Muscle of leg (tissue), 11 donors: Measurements from ENCODE around the gene ELOB. TPM values are rescaled to one million over a fixed set of nuclear protein-coding genes. Genes with fewer than 3 reads are reported as not detected.

Experiments
- DNase-seq: peaks from one replicate; pipeline ENCODE4 v3.0.0; 2013
- H3K27ac ChIP-seq: one replicate; pipeline ENCODE4 v1.5.1; 2013; ENCODE audit warnings: mild to moderate bottlenecking, low read length, control low read depth
- H3K27me3 ChIP-seq: one replicate; pipeline ENCODE4 v1.6.1; 2013; ENCODE audit warnings: low read length; ENCODE audit not compliant: control insufficient read depth, insufficient read depth
- H3K36me3 ChIP-seq: one replicate; pipeline ENCODE4 v1.6.1; 2013; ENCODE audit warnings: low read length; ENCODE audit not compliant: control insufficient read depth, insufficient read depth
- H3K4me1 ChIP-seq: one replicate; pipeline ENCODE4 v1.6.1; 2013; ENCODE audit warnings: low read length; ENCODE audit not compliant: control insufficient read depth, insufficient read depth
- H3K4me3 ChIP-seq: one replicate; pipeline ENCODE4 v1.5.1; 2013; ENCODE audit warnings: low read length, control low read depth
- H3K9me3 ChIP-seq: replicated peaks from 2 replicates; pipeline ENCODE4 v1.6.1; 2013; ENCODE audit warnings: low read depth, low read length; ENCODE audit not compliant: control insufficient read depth
- WGBS: methylation state at CpG from one replicate; pipeline ENCODE4 v1.1.5; 2013; ENCODE audit warnings: missing lambda C conversion rate; ENCODE audit not compliant: insufficient coverage; 5-methylcytosine and 5-hydroxymethylcytosine counted together
- polyA plus RNA-seq, 8 donors: library from polyadenylated mRNA; unstranded; fragments of 120-200 nt; gene quantifications; one replicate each; pipeline versions ENCODE4 v1.2.1 to v1.2.3, GENCODE V29; 2013; ENCODE audit warnings: inconsistent platforms in 1 of 8, low replicate concordance in 1 of 8; ENCODE audit not compliant: insufficient read length in 8 of 8, insufficient read depth in 1 of 8
- total RNA-seq: library from RNA; stranded (reverse); fragments of 120-200 nt; gene quantifications from one replicate; pipeline ENCODE4 v1.2.4, GENCODE V29; 2013

The ELOB gene
- total and polyA plus RNA-seq, 9 donors, result 162 to 228 (median 193) TPM

DNA sequence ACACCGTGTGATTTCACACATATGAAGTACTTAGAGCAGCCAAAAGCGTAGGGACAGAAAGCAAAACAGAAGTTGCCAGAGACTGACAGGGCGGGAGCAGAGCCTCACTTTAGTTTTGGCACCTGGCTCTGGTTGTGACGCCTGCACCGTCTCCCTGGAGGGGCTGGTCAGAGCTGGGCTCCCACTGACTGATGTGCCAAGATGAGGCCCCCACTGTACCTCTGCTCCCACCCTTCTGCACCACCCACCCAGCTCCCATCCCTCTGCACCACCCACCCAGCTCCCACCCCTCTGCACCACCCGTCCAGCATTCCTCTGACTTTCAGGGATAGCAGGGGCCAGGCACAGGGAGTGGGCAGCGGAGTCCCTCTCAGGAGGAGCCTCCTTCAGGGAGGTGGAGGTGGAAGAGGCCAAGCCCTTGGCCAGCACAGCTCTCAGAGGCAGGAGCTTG, 36.7 kb upstream of the ELOB start:
- peaks cover 4% of the 10 kb centered on the region for H3K4me1 ChIP-seq
- no peaks in the 10 kb centered on the region for H3K9me3 ChIP-seq
- H3K27ac ChIP-seq, result no peak overlapping the region
- H3K36me3 ChIP-seq, result no peaks in the 10 kb centered on the region
- no peak for DNase-seq
- peaks cover 11% of the 10 kb centered on the region for H3K27me3 ChIP-seq
- 57% methylated on average over 6 of the region's 7 CpGs for WGBS
- H3K4me3 ChIP-seq, result no peak overlapping the region

- H3K9me3 ChIP-seq, result no peaks in the 10 kb centered on the region
- H3K27me3 ChIP-seq, result peaks cover 11% of the 10 kb centered on the region
- DNase-seq, result no peak
- 59% methylated on average over 14 of the region's 15 CpGs for WGBS
- H3K36me3 ChIP-seq, result no peaks in the 10 kb centered on the region
- peaks cover 4% of the 10 kb centered on the region for H3K4me1 ChIP-seq
- H3K27ac ChIP-seq, result no peak overlapping the region
- H3K4me3 ChIP-seq, result no peak overlapping the region
These were observed 34.8 kb upstream of the ELOB start for GRCh38 chr16:2811703-2812471.

DNA sequence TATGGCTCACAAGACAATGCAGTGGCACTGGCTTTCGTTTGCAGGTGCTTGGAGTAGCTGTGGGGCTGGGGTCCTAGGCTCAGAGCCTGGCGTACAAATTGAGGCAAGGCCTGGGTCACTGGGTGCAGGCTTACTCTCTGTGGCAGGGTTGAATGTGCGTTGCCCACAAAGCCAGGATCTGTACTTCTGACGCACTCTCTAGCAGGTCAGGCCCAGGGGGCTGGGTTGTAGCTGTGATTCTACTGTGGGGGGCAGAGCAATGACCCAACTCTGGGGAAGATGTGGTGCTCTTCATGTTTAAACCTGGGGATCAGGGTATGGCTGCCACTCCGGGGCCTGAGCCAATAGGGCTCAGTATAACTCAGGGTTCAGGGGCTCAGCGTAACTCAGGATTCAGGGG, 33.6 kb upstream of the ELOB start:
- Histone ChIP-seq H3K4me3 (no peak overlapping the region), H3K36me3 (no peaks in the 10 kb centered on the region), H3K27me3 (peaks cover 13% of the 10 kb centered on the region), H3K9me3 (no peaks in the 10 kb centered on the region), H3K4me1 (peaks cover 4% of the 10 kb centered on the region), H3K27ac (no peak overlapping the region)
- no peak for DNase-seq
- WGBS, result 85% methylated on average over 6 of the region's 6 CpGs

DNA sequence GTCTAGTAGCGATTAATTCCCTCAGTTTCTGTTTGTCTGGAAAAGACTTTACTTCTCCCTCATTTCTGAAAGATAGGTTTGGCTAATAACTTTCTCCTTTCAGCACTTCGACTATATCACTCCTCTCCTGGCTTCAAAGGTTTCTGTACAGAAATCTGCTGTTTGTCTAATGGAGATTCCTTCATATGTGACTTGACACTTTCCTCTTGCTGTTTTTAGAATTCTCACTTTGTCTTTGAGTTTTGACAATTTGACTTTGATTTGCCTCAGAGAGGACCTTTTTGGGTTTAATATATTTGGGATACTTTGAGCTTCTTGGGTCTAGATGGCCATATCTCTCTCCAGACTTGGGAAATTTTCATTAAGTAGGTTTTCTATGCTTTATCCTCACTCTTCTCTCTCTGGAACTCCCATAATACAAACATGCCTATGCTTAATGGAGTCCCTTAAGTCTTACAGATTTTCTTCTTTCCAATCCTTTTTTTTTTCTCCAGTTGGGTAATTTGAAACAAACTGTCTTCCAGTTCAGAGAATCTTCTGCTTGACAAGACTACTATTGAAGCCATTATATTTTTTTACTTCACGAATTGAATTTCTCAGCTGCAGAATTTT, 32.2 kb upstream of the ELOB start:
- Histone ChIP-seq H3K4me1 (peaks cover 4% of the 10 kb centered on the region), H3K4me3 (no peak overlapping the region), H3K27me3 (peaks cover 15% of the 10 kb centered on the region), H3K27ac (no peak overlapping the region), H3K36me3 (no peaks in the 10 kb centered on the region), H3K9me3 (peaks cover 3% of the 10 kb centered on the region)
- WGBS, result no CpG with 5 or more reads among the region's 3 CpGs
- no peak for DNase-seq

DNA sequence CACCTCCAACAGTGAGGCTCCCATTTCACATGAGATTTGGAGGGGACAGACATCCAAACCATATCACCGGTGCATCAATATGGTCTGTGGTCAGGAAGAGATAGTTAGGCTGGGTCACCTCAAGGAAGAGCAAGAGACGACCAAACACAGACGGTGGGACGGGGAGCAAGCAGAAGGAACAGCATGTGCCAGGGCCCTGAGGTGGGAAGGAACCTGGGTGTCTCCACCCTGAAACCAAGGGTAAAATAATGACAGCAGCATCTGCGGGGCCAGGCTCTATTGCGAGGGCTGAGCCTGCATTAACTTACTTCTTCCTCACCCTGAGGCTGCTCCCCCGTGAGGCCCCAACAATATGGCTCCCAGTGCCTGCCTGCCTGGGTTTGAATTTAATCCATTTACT, 31.1 kb upstream of the ELOB start:
- Histone ChIP-seq H3K27ac (no peak overlapping the region), H3K36me3 (no peaks in the 10 kb centered on the region), H3K4me1 (peaks cover 4% of the 10 kb centered on the region), H3K4me3 (no peak overlapping the region), H3K27me3 (peaks cover 15% of the 10 kb centered on the region), H3K9me3 (peaks cover 9% of the 10 kb centered on the region)
- no peak for DNase-seq
- WGBS, result 89% methylated on average over 4 of the region's 7 CpGs

- Histone ChIP-seq H3K27me3 (peaks cover 15% of the 10 kb centered on the region), H3K27ac (no peak overlapping the region), H3K4me1 (no peaks in the 10 kb centered on the region), H3K36me3 (no peaks in the 10 kb centered on the region), H3K4me3 (no peak overlapping the region), H3K9me3 (peaks cover 9% of the 10 kb centered on the region)
- no peak for DNase-seq
- WGBS, result 81% methylated on average over 4 of the region's 5 CpGs
These were observed 29.2 kb upstream of the ELOB start for GRCh38 chr16:2806286-2806685.

DNA sequence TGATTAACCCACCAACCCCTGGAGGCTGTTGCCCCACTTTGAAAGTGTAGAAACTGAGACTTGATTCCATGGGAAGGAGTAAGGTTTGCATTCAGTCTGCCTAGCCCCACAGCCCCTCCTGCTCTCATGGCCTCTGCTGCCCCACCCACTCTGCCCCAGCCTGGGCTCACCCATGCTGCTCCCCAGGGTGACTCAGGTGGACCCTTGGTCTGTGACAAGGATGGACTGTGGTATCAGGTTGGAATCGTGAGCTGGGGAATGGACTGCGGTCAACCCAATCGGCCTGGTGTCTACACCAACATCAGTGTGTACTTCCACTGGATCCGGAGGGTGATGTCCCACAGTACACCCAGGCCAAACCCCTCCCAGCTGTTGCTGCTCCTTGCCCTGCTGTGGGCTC, 27.6 kb upstream of the ELOB start:
- no CpG with 5 or more reads among the region's 4 CpGs for WGBS
- H3K4me1 ChIP-seq, result no peaks in the 10 kb centered on the region

DNA sequence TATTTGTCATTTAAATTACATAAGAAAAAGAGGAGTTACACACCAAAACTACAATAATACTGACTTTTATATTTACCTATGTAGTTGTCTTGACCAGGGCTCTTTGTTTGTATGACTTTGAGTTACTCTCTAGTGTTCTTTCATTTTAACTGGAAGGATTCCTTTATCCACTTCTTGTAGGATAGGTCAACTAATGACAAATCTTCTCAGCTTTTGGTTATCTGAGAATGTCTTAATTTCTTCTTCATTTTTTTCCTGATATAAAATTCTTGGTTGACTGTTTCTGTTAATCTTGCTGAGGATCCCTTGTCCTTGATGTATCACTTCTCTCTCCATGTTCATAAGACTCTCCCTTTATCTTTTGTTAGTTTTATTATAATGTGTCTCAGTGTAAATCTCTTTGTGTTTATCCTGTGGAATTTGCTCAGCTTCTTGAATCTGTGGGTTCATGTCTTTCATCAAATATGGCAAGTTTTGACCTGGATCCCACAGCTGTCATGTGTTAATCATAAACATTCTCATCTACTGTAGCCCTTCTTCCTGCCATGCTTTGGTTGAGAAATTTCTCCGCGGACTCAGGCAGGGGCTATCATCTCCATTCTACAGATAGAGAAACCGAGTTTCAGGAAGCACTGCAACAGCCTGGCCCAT, 26.6 kb upstream of the ELOB start:
- Histone ChIP-seq H3K4me1 (no peaks in the 10 kb centered on the region), H3K9me3 (peaks cover 9% of the 10 kb centered on the region), H3K27ac (no peak overlapping the region), H3K27me3 (peaks cover 11% of the 10 kb centered on the region), H3K36me3 (no peaks in the 10 kb centered on the region), H3K4me3 (no peak overlapping the region)
- no peak for DNase-seq
- no CpG with 5 or more reads among the region's 3 CpGs for WGBS

More for the DNA sequence above, 27.6 kb upstream of the ELOB start:
- Histone ChIP-seq H3K4me3 (no peak overlapping the region), H3K9me3 (peaks cover 9% of the 10 kb centered on the region), H3K36me3 (no peaks in the 10 kb centered on the region), H3K27me3 (peaks cover 9% of the 10 kb centered on the region), H3K27ac (no peak overlapping the region)
- DNase-seq, result no peak

DNA sequence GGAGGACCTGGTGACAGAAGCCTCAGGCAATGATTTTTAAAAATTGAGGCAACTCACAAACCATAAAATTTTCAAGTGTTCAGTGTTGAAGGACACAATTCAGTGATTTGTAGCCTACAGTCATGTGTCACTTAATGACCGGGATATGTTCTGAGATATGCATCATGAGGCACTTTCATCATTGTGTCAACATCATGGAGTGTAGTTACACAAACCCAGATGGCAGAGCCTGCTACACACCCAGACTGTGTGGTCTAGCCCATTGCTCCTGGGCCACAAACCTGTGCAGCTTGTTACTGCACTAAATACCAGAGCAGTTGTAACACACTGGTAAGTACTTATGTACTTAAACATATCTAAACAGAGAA, 22.8 kb upstream of the ELOB start:
- DNase-seq, result no peak
- Histone ChIP-seq H3K27me3 (peaks cover 6% of the 10 kb centered on the region), H3K9me3 (peaks cover 9% of the 10 kb centered on the region), H3K36me3 (no peaks in the 10 kb centered on the region), H3K4me3 (no peak overlapping the region), H3K27ac (no peak overlapping the region), H3K4me1 (no peaks in the 10 kb centered on the region)
- WGBS, result 20% methylated on average over 1 of the region's 1 CpG

- Histone ChIP-seq H3K36me3 (no peaks in the 10 kb centered on the region), H3K9me3 (peaks cover 7% of the 10 kb centered on the region), H3K27me3 (peaks cover 6% of the 10 kb centered on the region), H3K4me3 (no peak overlapping the region), H3K4me1 (no peaks in the 10 kb centered on the region), H3K27ac (no peak overlapping the region)
- WGBS, result 67% methylated on average over 11 of the region's 21 CpGs
- no peak for DNase-seq
These were observed 22.3 kb upstream of the ELOB start for GRCh38 chr16:2799205-2799858.
